Cardiac fibroblast (primary cell): ENCODE measurements around the gene C11orf21.

Source experiments
- DNase-seq, 2 donors: peaks; one replicate each; pipeline versions ENCODE4 v3.0.0 to v3.0.0-alpha.2; 2010; ENCODE audit warnings: low read depth in 2 of 2
- H3K4me3 ChIP-seq, 2 donors: replicated peaks in 1 of 2; 1 replicate in 1 of 2; 2 replicates in 1 of 2; pipeline ENCODE4 v1.5.1; 2011; ENCODE audit warnings: low read depth in 2 of 2, low read length in 2 of 2, mild to moderate bottlenecking in 2 of 2, moderate library complexity in 1 of 2
- TF ChIP-seq, protein P1 (sequence below): IDR thresholded peaks from one replicate; pipeline ENCODE4 v1.5.1; 2011; ENCODE audit warnings: low read depth, mild to moderate bottlenecking, low read length, inconsistent platforms

The C11orf21 gene

DNA sequence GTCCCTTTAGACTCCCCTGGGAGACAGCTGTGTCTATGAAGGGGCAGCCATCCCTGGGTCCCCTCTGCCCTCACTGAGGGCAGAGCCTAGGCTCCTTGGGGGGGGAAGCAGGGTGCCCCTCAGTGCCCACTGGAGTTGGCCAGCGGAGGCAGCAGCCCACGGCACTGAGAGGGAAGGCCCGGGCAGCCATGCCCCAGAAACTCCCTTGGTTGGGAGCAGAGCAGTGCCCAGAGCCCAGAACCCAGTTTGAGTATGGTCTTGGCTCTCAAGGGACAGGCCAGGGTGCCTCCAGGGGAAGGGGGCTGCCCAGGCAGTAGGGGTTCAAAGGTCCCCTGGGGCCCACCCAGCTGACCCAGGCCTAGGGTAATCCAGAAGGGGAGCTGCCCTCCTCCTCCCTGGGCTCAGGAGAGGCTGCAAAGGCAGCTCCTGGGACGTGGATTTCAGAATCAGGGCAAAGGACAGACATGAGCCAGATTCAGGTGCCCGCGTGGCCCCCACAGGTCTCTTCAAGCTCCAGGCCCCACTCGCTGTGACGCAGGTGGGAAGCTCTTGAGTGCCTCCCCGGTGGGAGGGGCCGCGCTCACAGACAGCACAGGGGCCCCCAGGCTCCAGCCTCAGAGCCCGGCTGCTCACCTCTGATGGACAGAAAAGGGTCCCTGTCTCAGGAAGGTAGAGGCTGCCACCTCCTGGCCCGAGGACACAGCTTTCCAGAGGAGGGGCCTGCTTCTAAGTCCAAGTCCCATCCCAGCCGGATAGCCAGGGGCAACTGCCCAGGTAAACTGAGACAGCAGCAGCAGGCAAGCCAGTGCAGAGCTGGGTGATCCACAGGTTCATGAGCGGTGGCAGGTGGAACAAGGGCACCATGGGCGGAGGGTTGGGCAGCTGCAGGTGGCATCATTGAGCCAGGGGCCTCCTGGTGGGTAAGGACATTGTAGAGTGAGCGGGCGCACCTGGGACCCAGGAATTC is 2.6 kb downstream of the C11orf21 start:
- H3K4me3 ChIP-seq, result no peak overlapping the region
- DNase-seq, result peak; percentile 6 to 23
- TF ChIP-seq, protein P1, sequence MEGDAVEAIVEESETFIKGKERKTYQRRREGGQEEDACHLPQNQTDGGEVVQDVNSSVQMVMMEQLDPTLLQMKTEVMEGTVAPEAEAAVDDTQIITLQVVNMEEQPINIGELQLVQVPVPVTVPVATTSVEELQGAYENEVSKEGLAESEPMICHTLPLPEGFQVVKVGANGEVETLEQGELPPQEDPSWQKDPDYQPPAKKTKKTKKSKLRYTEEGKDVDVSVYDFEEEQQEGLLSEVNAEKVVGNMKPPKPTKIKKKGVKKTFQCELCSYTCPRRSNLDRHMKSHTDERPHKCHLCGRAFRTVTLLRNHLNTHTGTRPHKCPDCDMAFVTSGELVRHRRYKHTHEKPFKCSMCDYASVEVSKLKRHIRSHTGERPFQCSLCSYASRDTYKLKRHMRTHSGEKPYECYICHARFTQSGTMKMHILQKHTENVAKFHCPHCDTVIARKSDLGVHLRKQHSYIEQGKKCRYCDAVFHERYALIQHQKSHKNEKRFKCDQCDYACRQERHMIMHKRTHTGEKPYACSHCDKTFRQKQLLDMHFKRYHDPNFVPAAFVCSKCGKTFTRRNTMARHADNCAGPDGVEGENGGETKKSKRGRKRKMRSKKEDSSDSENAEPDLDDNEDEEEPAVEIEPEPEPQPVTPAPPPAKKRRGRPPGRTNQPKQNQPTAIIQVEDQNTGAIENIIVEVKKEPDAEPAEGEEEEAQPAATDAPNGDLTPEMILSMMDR, result peak; percentile 7

DNA sequence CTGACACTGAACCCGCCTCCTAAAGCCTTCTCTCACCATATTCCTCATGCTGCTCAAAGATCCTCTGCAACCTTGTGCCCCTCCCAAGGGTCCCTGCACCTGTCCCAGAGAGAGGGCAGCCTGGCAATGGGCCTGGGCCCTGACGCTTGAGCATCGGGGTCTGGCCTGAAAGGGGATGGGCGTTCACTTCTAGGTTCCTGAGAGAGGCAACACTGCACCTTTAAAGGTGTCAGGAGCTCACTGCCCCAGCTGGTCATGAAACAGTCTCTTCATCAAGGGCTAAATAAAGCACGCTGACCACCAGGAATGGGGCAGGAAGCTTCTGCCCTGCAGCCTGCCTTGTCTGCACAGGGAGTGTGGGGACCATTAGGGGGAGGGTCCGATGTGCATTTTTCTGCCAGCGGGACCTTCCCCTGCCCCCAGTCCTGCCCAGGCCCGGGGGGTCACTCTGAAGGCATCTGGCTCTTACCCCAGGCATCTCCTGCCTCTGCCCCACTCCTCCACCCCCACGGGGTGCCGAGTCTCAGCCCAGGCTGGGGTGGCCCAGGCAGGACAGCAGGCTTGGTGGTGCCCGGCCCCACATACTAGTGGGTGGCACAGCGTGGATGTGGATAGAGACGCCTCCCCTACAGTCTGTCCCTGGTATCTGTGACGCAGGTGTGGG is 3.5 kb downstream of the C11orf21 start:
- DNase-seq, result no peak
- no peak overlapping the region for H3K4me3 ChIP-seq
- TF ChIP-seq, protein P1, result no peak

DNA sequence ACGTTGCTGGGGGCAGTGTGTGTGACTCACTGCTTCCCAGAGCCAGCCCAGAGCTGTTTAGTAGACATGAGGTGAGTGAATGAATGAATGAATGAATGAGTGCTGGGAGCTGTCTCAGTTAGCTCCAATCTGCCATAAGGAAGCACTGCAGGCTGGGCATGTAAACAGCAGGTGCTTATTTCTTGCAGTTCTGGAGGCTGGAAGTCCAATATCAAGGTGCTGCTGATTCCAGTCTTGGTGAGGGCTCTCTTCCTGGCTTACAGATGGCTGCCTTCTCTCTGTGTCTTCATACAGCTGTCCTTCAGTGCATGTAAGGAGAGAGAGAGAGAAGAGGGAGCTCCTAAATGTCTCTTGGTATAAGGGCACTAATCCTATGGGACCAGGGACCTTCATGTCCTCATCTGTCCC is 4.1 kb downstream of the C11orf21 start:
- DNase-seq, result no peak
- no peak overlapping the region for H3K4me3 ChIP-seq
- TF ChIP-seq, protein P1, result no peak

DNA sequence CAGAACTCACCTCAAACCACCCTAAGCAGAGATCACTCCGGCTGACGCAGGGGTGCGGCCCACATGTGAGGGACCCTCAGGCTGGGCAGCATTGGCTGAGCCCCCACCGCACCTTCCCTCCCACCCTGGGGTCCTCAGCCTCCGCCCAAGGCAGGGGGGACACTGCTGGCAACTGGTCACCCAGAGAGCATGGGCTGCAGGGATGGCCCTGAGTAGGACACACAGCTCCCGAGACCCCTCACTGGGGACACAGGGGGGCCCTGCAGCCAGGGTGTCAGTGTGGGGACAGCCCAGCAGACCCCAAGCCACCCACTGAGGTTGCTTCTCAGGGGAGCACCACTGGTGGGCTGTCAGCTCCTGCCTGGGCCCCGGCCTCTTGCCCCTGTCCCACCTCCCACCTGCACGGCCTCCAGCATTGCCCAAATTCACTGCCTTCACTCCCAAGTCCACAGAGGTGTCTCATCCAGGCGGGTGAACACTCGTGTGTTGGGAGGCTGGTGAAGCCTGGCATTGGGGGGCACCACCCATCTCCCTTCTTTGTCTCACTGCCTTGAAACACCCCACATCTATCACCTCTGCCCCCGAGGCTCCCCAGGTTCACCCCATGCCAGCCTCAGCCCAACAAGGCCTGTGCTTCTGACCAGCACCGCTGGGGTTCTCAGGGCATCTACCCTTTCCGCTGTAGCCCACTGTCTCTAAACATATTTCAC is 4.7 kb downstream of the C11orf21 start:
- H3K4me3 ChIP-seq, result no peak overlapping the region
- DNase-seq, result no peak
- TF ChIP-seq, protein P1, result no peak

DNA sequence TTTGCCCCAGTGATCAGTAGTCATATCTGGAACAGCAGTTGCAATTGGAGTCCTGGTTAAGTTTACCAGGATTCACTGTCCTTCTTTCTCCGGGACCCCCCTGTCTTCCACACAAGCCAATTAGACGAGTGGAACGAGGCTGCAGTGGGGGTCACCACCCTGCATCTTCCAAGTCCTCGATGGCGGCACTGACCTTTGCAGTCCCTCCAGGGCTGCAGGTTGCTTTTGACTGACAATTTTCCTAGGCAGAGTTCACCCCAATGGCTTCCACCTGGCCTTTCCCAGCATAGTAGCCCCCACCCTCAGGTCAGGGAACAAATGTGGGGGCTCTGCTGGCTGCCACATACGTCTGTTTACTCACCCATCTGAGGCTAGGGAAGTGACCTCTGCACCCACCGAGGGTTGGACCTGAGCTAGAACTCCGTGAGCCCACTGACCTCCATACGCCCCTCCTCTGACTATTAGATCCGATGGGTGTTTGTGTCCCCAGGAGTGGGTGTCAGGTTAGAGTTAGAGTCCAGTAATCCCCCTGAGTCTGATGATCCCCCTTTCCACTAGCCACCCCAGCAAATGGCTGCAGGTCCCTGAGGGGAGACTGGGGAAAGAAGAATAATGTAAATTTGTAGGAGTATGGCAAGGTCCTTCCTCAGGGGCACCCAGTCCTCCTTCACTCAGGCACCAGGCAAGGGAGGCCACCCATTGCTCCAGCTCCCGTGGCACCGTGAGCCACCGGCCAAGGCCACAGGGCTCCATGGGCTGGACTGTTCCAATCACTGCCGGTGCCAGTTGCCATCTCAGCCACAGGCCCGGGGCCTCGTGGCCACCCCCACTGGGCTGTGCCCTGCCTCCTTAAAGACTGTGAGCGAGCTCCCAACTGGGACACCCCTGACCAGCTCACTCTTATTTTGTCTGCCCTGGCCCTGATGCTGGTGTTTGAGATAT is 5.5 kb downstream of the C11orf21 start:
- DNase-seq, result no peak
- no peak overlapping the region for H3K4me3 ChIP-seq
- TF ChIP-seq, protein P1, result no peak

DNA sequence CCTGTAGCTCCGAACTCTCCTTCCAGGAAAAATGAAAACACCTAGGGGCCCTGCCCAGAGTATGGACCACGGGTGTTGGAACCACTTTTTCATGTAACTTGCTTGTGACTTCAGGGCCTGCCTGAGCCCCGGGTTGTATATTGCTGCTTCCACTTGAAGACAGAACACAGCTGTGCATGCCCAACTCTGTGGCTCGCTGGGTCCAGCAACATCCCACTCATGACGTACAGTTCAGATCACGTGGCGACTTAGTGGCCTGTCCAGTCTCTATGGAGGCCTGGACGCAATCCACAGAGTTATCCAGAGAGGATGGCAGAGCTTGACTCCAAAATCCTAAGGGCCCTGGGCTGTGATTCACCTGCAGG is 6.8 kb downstream of the C11orf21 start:
- TF ChIP-seq, protein P1, result no peak
- no peak overlapping the region for H3K4me3 ChIP-seq
- no peak for DNase-seq
